PC-9 (cell line): ENCODE results near the gene SLC22A23.

Source experiments
- CTCF ChIP-seq: fragments of 200-600 bp; sonication (generic); conservative IDR thresholded peaks from 2 replicates; pipeline ENCODE4 v1.6.1; 2017; ENCODE audit warnings: mixed run types, antibody characterized with exemption, mild to moderate bottlenecking, moderate library complexity
- EZH2 ChIP-seq: fragments of 200-600 bp; sonication (generic); IDR thresholded peaks from 2 replicates; pipeline ENCODE4 v1.8.0; 2017; ENCODE audit warnings: antibody characterized with exemption, low read depth

- TF ChIP-seq CTCF (no peak), EZH2 (no peak)
These were observed 113.6 kb downstream of the SLC22A23 start for GRCh38 chr6:3343089-3343883.
